Caco-2 (cell line): Measurements from ENCODE around the gene CD1C. TPM values are rescaled to one million over a fixed set of nuclear protein-coding genes. Genes with fewer than 3 reads are reported as not detected.

Experiments
- BruUV-seq: library from RNA; stranded (reverse); fragments of 400-500 nt; replicated peaks from 2 replicates; lab custom pipeline; 2021; lab: Mats Ljungman, UMichigan
- CTCF ChIA-PET: fragments of 300-600 bp; sonication (Branson Sonifier 250); formaldehyde crosslinking; loops from one replicate; lab custom pipeline; 2022; ENCODE audit warnings: antibody characterized with exemption; lab: Charles Lee
- POLR2A ChIA-PET: fragments of 300-600 bp; sonication (Branson Sonifier 250); formaldehyde crosslinking; loops from one replicate; lab custom pipeline; 2022; ENCODE audit warnings: antibody characterized with exemption; lab: Charles Lee
- DNase-seq, 2 experiments: peaks; one replicate each; pipeline versions ENCODE4 v3.0.0 to v3.0.0-alpha.2; 2020 to 2022
- H3K27me3 ChIP-seq: replicated peaks from 2 replicates; pipeline ENCODE4 v1.6.0; 2011; ENCODE audit warnings: low read length; ENCODE audit not compliant: control insufficient read depth, insufficient read depth
- H3K36me3 ChIP-seq: 2 replicates; pipeline ENCODE4 v1.5.1; 2011; ENCODE audit warnings: low read length; ENCODE audit not compliant: control insufficient read depth, insufficient read depth
- H3K4me1 ChIP-seq: fragments of 250-450 bp; sonication (Bioruptor Pico); 2 replicates; pipeline ENCODE4 v1.5.1; 2020; ENCODE audit warnings: mild to moderate bottlenecking
- H3K4me3 ChIP-seq: 2 replicates; pipeline ENCODE4 v1.5.1; 2011; ENCODE audit warnings: low read depth, mild to moderate bottlenecking, control low read depth, low read length
- H3K9me3 ChIP-seq: fragments of 250-450 bp; sonication (Bioruptor Pico); 2 replicates; pipeline ENCODE4 v1.5.1; 2020; ENCODE audit warnings: mild to moderate bottlenecking, moderate library complexity
- H3K27ac Mint-ChIP-seq: one replicate; pipeline ENCODE4 v1.8.0; 2022; ENCODE audit warnings: mixed read lengths; ENCODE audit not compliant: unreplicated experiment
- H3K27me3 Mint-ChIP-seq: one replicate; pipeline ENCODE4 v1.8.0; 2022; ENCODE audit warnings: mixed read lengths; ENCODE audit not compliant: insufficient read depth, unreplicated experiment
- H3K36me3 Mint-ChIP-seq: one replicate; pipeline ENCODE4 v1.8.0; 2022; ENCODE audit warnings: mild to moderate bottlenecking, mixed read lengths; ENCODE audit not compliant: insufficient read depth, unreplicated experiment
- H3K4me1 Mint-ChIP-seq: one replicate; pipeline ENCODE4 v1.8.0; 2022; ENCODE audit warnings: low read depth, mixed read lengths; ENCODE audit not compliant: unreplicated experiment
- H3K4me3 Mint-ChIP-seq: one replicate; pipeline ENCODE4 v1.8.0; 2022; ENCODE audit warnings: mild to moderate bottlenecking, moderate library complexity, mixed read lengths; ENCODE audit not compliant: unreplicated experiment
- H3K9me3 Mint-ChIP-seq: one replicate; pipeline ENCODE4 v1.8.0; 2022; ENCODE audit warnings: mixed read lengths; ENCODE audit not compliant: unreplicated experiment
- CTCF ChIP-seq, 2 experiments: fragments of 200-600 bp in 1 of 2; IDR thresholded peaks; 1 replicate in 1 of 2; 2 replicates in 1 of 2; pipeline versions ENCODE4 v1.5.1 to v1.8.0; 2011 to 2022; ENCODE audit warnings: antibody characterized with exemption in 1 of 2, control low read depth in 1 of 2, inconsistent platforms in 1 of 2, low read depth in 1 of 2, low read length in 1 of 2, mild to moderate bottlenecking in 1 of 2, moderate library complexity in 1 of 2; ENCODE audit not compliant: insufficient read depth in 1 of 2, severe bottlenecking in 1 of 2, unreplicated experiment in 1 of 2
- intact Hi-C: fragments of 100-400 bp; cut with micrococcal nuclease; formaldehyde crosslinking; loops from one replicate; pipeline ENCODE4 v1.10.0; 2022; ENCODE audit not compliant: unreplicated experiment
- total RNA-seq: library from RNA; stranded (reverse); gene quantifications from 2 replicates; pipeline ENCODE4 v1.2.3, GENCODE V29; 2022

CD1C gene
- total RNA-seq, 1 experiment from 2014 or later, result not detected

GRCh38 chr1:158311066-158311465 lies 21.3 kb downstream of the CD1C start:
- CTCF ChIA-PET, result no interaction called here
- intact Hi-C loops, result no loop called here
- Mint-ChIP-seq H3K4me3 (no peak overlapping the region), H3K9me3 (peaks cover 15% of the 10 kb centered on the region), H3K4me1 (no peaks in the 10 kb centered on the region), H3K27me3 (peaks cover 5% of the 10 kb centered on the region), H3K27ac (no peak overlapping the region), H3K36me3 (no peaks in the 10 kb centered on the region)
- Histone ChIP-seq H3K36me3 (no peaks in the 10 kb centered on the region), H3K4me1 (no peaks in the 10 kb centered on the region), H3K27me3 (no peaks in the 10 kb centered on the region), H3K4me3 (no peak overlapping the region), H3K9me3 (no peaks in the 10 kb centered on the region; the same call in 1 of the 2 replicates)
- no peak for DNase-seq
- POLR2A ChIA-PET, result no interaction called here
- TF ChIP-seq CTCF (IDR thresholded peaks at IDR 0.05; ENCODE audit: insufficient read depth in 1 of 2, low read depth in 1 of 2, low read length in 1 of 2, severe bottlenecking in 1 of 2, unreplicated experiment in 1 of 2), result no peak
- no TSS peak for BruUV-seq

- H3K4me1 ChIP-seq, result no peaks in the 10 kb centered on the region
- Mint-ChIP-seq H3K27me3 (peaks cover 10% of the 10 kb centered on the region), H3K9me3 (no peaks in the 10 kb centered on the region), H3K36me3 (no peaks in the 10 kb centered on the region), H3K4me1 (no peaks in the 10 kb centered on the region), H3K4me3 (no peak overlapping the region), H3K27ac (no peak overlapping the region)
- no peak for TF ChIP-seq CTCF (IDR thresholded peaks at IDR 0.05; ENCODE audit: insufficient read depth in 1 of 2, low read depth in 1 of 2, low read length in 1 of 2, severe bottlenecking in 1 of 2, unreplicated experiment in 1 of 2)
- H3K36me3 ChIP-seq, result no peaks in the 10 kb centered on the region
- intact Hi-C loops, result loop anchor here (10.0 kb wide), 1 partner anchor 119 kb away; no protein-coding TSS in a partner anchor
- ChIA-PET POLR2A (no interaction called here), CTCF (no interaction called here)
- H3K27me3 ChIP-seq, result no peaks in the 10 kb centered on the region
- no peak overlapping the region for H3K4me3 ChIP-seq
- no peak for DNase-seq
- BruUV-seq, result no TSS peak
- H3K9me3 ChIP-seq, result no peaks in the 10 kb centered on the region
Measured at GRCh38 chr1:158323866-158324265, 34.1 kb downstream of the CD1C start.

- BruUV-seq, result no TSS peak
- intact Hi-C loops, result loop anchor here (10.0 kb wide), 1 partner anchor 120 kb away; no protein-coding TSS in a partner anchor
Measured at GRCh38 chr1:158324395-158324794, 34.7 kb downstream of the CD1C start.

More at GRCh38 chr1:158324395-158324794, 34.7 kb downstream of the CD1C start:
- Mint-ChIP-seq H3K9me3 (no peaks in the 10 kb centered on the region), H3K4me3 (no peak overlapping the region), H3K36me3 (no peaks in the 10 kb centered on the region), H3K27ac (no peak overlapping the region), H3K27me3 (peaks cover 10% of the 10 kb centered on the region), H3K4me1 (no peaks in the 10 kb centered on the region)
- Histone ChIP-seq H3K4me1 (no peaks in the 10 kb centered on the region), H3K9me3 (no peaks in the 10 kb centered on the region), H3K36me3 (no peaks in the 10 kb centered on the region), H3K27me3 (no peaks in the 10 kb centered on the region), H3K4me3 (no peak overlapping the region)
- no peak for TF ChIP-seq CTCF (IDR thresholded peaks at IDR 0.05; ENCODE audit: insufficient read depth in 1 of 2, low read depth in 1 of 2, low read length in 1 of 2, severe bottlenecking in 1 of 2, unreplicated experiment in 1 of 2)
- CTCF ChIA-PET, result no interaction called here
- POLR2A ChIA-PET, result no interaction called here
- no peak for DNase-seq
